ENCODE measurements around the gene MCC.

The MCC gene

DNA sequence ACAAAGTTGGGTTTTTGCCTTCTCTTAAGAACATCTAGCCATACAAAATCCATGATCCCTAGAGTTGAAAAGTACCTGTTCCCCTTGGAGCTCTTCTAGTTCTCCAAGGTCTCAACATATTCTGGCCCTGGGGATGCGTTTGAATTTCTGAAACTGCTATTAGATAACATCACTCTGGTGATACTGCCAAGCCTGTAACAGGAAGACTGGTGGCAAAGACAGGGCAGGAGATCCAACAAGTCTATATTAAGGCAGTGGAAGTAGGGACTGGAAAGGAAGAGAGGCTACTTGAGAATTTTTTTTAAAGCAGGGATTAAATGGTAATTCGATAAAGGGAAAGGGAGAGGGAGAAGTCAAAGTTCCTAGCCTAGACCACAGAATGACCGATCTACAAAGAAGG lies 264.9 kb downstream of the MCC start:
- no peaks in the 10 kb centered on the region for H3K36me3 ChIP-seq (ENCODE audit: control insufficient read depth, insufficient read depth, low read length)
- H3K9ac ChIP-seq (ENCODE audit: low read depth, low read length), result no peak overlapping the region
- H3K4me3 ChIP-seq (ENCODE audit: low read depth, low read length), result no peak overlapping the region
- H3K27me3 ChIP-seq (ENCODE audit: control insufficient read depth, insufficient read depth, low read length), result no peaks in the 10 kb centered on the region
- peaks cover 26% of the 10 kb centered on the region for H3K4me1 ChIP-seq (ENCODE audit: control insufficient read depth, insufficient read depth, low read length)
- no peaks in the 10 kb centered on the region for H3K9me3 ChIP-seq (ENCODE audit: control insufficient read depth, insufficient read depth, low read length)

DNA sequence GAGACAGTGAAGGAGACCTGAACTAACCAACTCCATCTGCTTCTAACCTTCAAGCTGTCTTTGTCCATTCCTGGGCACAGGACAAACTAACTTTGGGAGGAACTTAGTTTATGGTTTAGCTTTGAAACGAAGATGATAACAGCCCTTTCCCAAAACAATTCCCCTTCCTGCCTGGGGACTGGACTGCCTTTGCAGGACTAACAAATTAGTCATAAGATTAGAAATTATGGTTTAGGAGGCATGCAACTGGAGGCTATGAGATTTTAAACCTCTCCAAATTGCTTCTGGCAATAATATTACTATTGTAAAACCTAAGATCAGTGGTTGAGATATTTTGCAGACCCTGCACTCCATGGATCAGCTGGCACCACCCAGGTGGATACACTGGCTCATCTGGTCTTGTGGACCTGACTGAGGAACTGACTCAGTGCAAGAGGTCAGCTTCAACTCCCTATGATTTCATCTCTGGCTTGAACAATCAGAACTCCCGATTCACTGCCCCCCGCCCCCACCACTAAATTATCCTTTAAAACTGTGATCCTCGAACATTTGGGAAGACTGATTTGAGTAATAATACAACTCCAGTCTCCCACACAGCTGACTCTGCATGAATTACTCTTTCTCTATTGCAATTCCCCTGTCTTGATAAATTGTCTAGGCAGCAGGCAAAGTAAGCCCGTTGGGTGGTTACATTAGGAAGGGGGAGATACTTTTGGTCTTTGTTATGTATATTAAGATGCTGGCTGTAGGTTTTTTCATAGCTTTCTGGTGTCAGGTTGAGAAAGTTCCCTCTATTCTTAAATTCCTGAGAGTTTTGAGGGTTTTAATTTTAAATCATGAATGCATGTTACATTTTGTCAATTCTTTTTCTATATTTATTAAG lies 266.7 kb downstream of the MCC start:
- no peak overlapping the region for H3K4me3 ChIP-seq (ENCODE audit: low read depth, low read length)
- no peak overlapping the region for H3K9ac ChIP-seq (ENCODE audit: low read depth, low read length)
- H3K36me3 ChIP-seq (ENCODE audit: control insufficient read depth, insufficient read depth, low read length), result no peaks in the 10 kb centered on the region
- no peaks in the 10 kb centered on the region for H3K9me3 ChIP-seq (ENCODE audit: control insufficient read depth, insufficient read depth, low read length)
- peaks cover 31% of the 10 kb centered on the region for H3K4me1 ChIP-seq (ENCODE audit: control insufficient read depth, insufficient read depth, low read length)
- no peaks in the 10 kb centered on the region for H3K27me3 ChIP-seq (ENCODE audit: control insufficient read depth, insufficient read depth, low read length)

DNA sequence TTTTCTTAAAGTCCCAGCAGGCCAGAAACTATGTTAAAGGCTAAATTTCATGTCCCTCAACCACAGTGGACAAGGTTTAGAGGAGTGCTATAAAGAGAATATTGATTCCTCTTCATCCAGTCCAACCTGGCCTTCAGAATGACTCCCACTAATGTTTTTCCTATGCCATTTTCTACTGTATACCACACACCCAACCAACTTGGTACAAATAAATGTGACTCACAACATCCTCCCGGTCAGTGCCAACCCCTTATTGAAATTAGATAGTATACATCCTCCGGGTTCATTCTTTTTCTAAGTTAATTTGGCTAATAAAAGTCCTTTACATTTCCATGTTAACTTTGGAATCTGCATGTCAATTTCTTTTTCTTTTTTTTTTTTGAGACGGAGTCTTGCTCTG lies 268.6 kb downstream of the MCC start:
- Histone ChIP-seq H3K9ac (ENCODE audit: low read depth, low read length) (no peak overlapping the region), H3K4me3 (ENCODE audit: low read depth, low read length) (no peak overlapping the region), H3K4me1 (ENCODE audit: control insufficient read depth, insufficient read depth, low read length) (peaks cover 36% of the 10 kb centered on the region), H3K36me3 (ENCODE audit: control insufficient read depth, insufficient read depth, low read length) (no peaks in the 10 kb centered on the region), H3K27me3 (ENCODE audit: control insufficient read depth, insufficient read depth, low read length) (no peaks in the 10 kb centered on the region), H3K9me3 (ENCODE audit: control insufficient read depth, insufficient read depth, low read length) (no peaks in the 10 kb centered on the region)

DNA sequence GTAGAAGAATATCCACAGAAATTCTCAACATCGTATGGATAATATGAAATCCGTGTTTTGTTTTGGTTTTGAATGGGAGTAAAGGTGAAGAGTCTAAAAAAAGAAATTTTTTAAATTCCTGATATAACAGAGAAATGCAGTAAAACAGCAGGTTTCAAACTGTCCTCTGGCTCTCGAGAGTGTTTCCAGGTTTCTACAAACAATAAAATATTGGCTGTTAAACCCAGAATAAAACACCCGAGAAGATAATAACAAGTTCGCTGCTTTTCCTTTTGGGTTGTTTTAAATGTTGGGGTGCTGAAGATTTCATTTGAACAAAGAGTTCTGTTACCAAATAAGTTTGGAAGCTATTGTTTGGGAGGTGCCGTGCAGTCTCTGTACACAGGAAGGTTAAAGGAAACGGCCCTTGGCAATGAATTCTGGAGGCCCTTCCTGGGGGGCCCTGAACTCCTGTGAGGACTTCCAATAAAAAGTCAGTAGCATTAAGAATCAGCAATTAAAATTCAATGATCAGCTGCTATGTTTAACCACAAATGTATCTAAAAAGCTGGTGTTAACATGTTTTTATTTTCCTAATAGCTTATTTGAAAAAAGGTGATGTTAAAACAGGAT lies 269.2 kb downstream of the MCC start:
- H3K4me3 ChIP-seq (ENCODE audit: low read depth, low read length), result no peak overlapping the region
- no peak overlapping the region for H3K9ac ChIP-seq (ENCODE audit: low read depth, low read length)

DNA sequence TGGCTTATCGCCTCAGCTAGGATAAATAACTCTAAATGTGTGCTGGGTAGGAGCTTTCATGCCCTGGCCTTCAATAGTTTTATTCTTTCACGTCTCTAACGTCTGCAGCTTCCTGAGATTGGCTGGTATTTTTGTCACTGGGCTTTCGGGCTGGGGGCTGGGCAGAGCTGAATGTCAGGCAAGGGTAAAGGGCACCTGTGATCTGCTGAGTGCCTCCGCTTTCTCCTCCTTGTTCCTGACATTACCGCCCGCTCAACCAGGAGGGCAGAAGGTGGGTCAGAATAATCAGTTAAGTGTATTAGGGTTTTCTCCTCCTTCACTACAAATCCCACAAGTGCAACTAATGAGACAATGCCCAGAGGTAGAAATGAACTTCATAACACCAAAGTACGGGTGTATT lies 270.1 kb downstream of the MCC start:
- no peaks in the 10 kb centered on the region for H3K9me3 ChIP-seq (ENCODE audit: control insufficient read depth, insufficient read depth, low read length)
- H3K4me3 ChIP-seq (ENCODE audit: low read depth, low read length), result no peak overlapping the region
- H3K27me3 ChIP-seq (ENCODE audit: control insufficient read depth, insufficient read depth, low read length), result no peaks in the 10 kb centered on the region
- no peak overlapping the region for H3K9ac ChIP-seq (ENCODE audit: low read depth, low read length)
- no peaks in the 10 kb centered on the region for H3K36me3 ChIP-seq (ENCODE audit: control insufficient read depth, insufficient read depth, low read length)
- peaks cover 45% of the 10 kb centered on the region for H3K4me1 ChIP-seq (ENCODE audit: control insufficient read depth, insufficient read depth, low read length)

More for the DNA sequence above, 269.2 kb downstream of the MCC start:
- H3K27me3 ChIP-seq (ENCODE audit: control insufficient read depth, insufficient read depth, low read length), result no peaks in the 10 kb centered on the region
- H3K9me3 ChIP-seq (ENCODE audit: control insufficient read depth, insufficient read depth, low read length), result no peaks in the 10 kb centered on the region
- peaks cover 37% of the 10 kb centered on the region for H3K4me1 ChIP-seq (ENCODE audit: control insufficient read depth, insufficient read depth, low read length)
- H3K36me3 ChIP-seq (ENCODE audit: control insufficient read depth, insufficient read depth, low read length), result no peaks in the 10 kb centered on the region

DNA sequence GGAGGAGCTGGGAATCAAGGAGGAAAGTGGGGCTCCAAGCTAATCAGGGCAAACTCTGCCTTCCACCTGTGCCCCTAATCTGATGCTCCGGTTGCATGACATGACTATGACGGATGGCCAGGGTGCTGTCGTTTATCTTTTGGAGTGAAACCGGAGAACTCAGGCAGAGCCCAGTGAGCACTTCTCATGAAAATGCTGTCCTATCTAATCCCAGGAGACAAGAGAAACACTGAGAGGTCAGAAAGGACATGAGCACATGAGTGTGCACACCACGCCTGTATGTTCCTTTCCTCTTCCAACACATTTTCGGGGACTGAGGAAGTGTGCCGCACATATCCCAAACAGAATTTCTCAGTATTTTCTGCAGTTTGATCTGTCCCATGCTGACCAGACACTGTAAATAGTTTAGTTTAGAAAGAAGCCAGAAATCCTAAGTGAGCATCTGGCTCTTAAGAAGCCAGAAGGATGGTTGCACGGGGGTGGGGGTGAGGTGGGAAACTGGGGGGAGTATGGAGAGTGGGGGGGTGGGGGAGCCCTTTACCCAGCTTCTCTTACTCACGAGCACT lies 270.6 kb downstream of the MCC start:
- H3K4me3 ChIP-seq (ENCODE audit: low read depth, low read length), result no peak overlapping the region
- no peaks in the 10 kb centered on the region for H3K36me3 ChIP-seq (ENCODE audit: control insufficient read depth, insufficient read depth, low read length)
- H3K9me3 ChIP-seq (ENCODE audit: control insufficient read depth, insufficient read depth, low read length), result no peaks in the 10 kb centered on the region
- H3K4me1 ChIP-seq (ENCODE audit: control insufficient read depth, insufficient read depth, low read length), result peaks cover 45% of the 10 kb centered on the region
- H3K27me3 ChIP-seq (ENCODE audit: control insufficient read depth, insufficient read depth, low read length), result no peaks in the 10 kb centered on the region
- no peak overlapping the region for H3K9ac ChIP-seq (ENCODE audit: low read depth, low read length)

DNA sequence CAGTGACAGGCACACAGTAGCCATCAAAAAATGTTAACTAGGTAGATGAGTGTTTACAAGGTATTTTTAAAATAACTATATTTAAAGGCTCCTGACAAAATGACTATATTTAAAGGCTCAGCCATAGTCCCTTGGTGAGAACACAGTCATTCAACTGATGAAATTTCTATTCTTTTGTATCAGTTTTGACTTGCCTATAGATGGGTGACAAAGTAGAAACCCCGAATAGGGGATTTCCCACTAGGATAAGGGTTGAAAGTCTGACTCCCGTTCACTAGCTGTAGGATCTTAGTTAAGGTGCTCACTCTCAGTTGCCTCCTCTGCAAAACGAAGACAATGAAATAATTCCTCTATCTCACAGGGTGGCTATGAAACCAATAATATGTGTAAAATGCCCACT lies 271.7 kb downstream of the MCC start:
- H3K36me3 ChIP-seq (ENCODE audit: control insufficient read depth, insufficient read depth, low read length), result no peaks in the 10 kb centered on the region
- no peak overlapping the region for H3K9ac ChIP-seq (ENCODE audit: low read depth, low read length)
- H3K4me1 ChIP-seq (ENCODE audit: control insufficient read depth, insufficient read depth, low read length), result peaks cover 45% of the 10 kb centered on the region

DNA sequence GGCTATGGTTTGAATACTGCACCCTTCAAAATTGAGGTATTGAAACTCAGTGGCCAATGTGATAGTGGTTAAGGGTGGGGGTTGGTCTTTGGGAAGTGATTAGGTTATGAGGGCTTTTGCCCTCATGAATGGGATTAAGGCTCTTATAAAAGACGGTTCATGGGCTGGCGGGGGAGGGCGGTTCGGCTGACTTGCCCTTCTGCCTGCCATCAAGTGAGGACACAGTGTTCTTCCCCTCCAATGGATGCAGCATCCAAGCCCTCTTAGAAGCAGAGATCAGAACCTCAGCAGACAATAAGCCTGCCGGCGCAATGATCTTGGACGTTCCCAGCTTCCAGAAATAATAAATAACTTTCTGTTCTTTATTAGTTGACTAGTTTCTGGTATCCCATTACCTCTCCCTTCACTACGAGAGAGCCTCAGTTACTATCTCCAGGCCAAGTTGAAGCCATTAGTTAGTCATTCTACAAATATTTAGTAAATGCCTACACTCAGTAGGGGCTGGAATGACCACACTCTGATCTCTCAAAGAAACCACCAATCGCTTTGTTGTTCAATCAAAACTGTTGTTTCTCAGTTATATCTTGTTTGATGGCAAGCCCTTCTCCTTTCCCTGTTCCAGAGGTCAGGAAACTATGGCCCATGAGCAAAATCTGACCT lies 272.7 kb downstream of the MCC start:
- no peaks in the 10 kb centered on the region for H3K9me3 ChIP-seq (ENCODE audit: control insufficient read depth, insufficient read depth, low read length)
- peaks cover 40% of the 10 kb centered on the region for H3K4me1 ChIP-seq (ENCODE audit: control insufficient read depth, insufficient read depth, low read length)
- H3K4me3 ChIP-seq (ENCODE audit: low read depth, low read length), result no peak overlapping the region
- no peak overlapping the region for H3K9ac ChIP-seq (ENCODE audit: low read depth, low read length)
- no peaks in the 10 kb centered on the region for H3K27me3 ChIP-seq (ENCODE audit: control insufficient read depth, insufficient read depth, low read length)
- no peaks in the 10 kb centered on the region for H3K36me3 ChIP-seq (ENCODE audit: control insufficient read depth, insufficient read depth, low read length)

More for the DNA sequence above, 271.7 kb downstream of the MCC start:
- H3K4me3 ChIP-seq (ENCODE audit: low read depth, low read length), result no peak overlapping the region
- H3K9me3 ChIP-seq (ENCODE audit: control insufficient read depth, insufficient read depth, low read length), result no peaks in the 10 kb centered on the region
- no peaks in the 10 kb centered on the region for H3K27me3 ChIP-seq (ENCODE audit: control insufficient read depth, insufficient read depth, low read length)

DNA sequence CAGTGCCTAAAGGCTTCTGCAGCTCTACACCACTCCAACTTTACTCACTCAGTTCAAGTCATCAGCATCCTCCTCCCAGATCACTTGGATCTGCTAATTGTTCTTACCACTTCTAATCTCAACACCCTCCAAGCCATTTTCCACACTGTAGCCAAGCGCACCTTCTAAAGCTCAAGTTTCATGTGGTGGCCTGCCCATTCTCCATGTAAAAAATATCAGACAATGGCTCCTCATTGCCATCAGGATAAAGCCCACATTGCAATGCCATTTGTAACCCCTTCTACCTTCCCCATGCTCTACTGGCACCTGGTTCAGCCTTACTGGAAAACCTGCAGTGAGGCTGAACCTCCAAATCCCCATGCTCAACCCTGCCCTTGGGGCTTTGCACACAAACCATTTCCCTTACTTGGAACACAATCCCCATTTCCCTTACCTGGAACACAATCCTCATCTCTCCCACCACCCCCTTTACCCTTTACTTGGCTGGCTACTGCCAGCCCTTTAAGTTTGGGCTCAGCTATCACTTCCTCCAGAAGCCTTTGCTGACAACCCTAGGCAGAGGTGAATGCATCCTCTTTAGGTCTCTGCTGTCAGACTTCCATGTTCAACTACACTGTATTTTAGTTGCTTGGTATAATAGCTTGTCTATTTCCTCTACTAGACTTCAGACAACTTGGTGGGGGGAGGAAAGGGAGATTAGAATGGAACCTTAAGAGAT lies 273.5 kb downstream of the MCC start:
- Histone ChIP-seq H3K9ac (ENCODE audit: low read depth, low read length) (no peak overlapping the region), H3K4me1 (ENCODE audit: control insufficient read depth, insufficient read depth, low read length) (peaks cover 40% of the 10 kb centered on the region), H3K4me3 (ENCODE audit: low read depth, low read length) (no peak overlapping the region), H3K36me3 (ENCODE audit: control insufficient read depth, insufficient read depth, low read length) (no peaks in the 10 kb centered on the region), H3K27me3 (ENCODE audit: control insufficient read depth, insufficient read depth, low read length) (no peaks in the 10 kb centered on the region), H3K9me3 (ENCODE audit: control insufficient read depth, insufficient read depth, low read length) (no peaks in the 10 kb centered on the region)

DNA sequence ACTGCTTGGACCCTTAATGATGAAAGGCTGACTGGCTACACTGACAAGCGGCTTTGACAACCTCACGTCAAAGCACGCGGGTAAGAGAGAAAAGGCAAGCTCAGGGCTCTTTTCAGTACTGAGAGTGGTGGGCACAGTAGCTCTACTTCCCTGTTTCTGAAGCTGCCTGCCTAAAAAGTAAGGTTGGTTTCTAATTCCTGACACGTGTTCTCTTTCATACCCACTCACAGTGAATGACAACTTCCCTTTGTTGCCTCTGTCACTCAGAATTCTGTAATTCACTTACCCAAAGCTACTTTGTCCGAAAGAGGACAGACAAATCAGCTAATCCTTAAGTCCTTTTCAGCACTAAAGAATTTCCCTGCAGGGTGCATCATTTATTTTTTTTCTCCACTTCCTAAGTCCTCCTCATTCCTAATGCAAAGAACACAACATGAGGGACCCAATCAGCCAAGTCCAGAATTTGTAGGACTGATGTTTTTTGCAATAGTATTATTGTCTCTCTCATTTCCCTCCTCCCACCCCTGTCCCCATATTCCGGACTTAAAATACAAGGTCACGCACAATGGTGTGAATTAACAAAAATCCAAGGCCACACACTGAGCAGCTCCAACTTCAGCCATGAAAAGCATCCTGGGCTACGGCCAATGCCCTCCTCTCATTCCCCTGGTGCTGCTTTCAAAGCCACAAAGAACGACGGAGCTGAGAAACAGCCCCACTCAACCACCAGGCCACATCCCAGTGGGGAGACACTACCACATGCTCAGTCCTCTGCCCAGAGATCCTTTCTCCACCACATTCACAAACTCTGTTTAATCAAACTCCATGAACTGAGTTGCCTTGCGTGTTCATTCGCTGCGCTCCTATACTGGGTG lies 274.5 kb downstream of the MCC start:
- Histone ChIP-seq H3K4me3 (ENCODE audit: low read depth, low read length) (no peak overlapping the region), H3K9me3 (ENCODE audit: control insufficient read depth, insufficient read depth, low read length) (no peaks in the 10 kb centered on the region), H3K27me3 (ENCODE audit: control insufficient read depth, insufficient read depth, low read length) (no peaks in the 10 kb centered on the region), H3K4me1 (ENCODE audit: control insufficient read depth, insufficient read depth, low read length) (peaks cover 36% of the 10 kb centered on the region), H3K9ac (ENCODE audit: low read depth, low read length) (no peak overlapping the region), H3K36me3 (ENCODE audit: control insufficient read depth, insufficient read depth, low read length) (no peaks in the 10 kb centered on the region)

Data from iPS-15b (cell line).